H9 (cell line): Measurements from ENCODE around the gene NCOA1. TPM values are rescaled to one million over a fixed set of nuclear protein-coding genes. Genes with fewer than 3 reads are reported as not detected.

Experiments used
- DNase-seq: peaks from one replicate; pipeline ENCODE4 v3.0.0-alpha.2; 2017
- H2AFZ ChIP-seq: one replicate; pipeline ENCODE4 v1.6.1; 2013; ENCODE audit warnings: mild to moderate bottlenecking, low read length, control low read depth, moderate library complexity
- H2AK5ac ChIP-seq: 2 replicates; pipeline ENCODE4 v1.6.1; 2013; ENCODE audit warnings: low read length, control low read depth, mixed read lengths; ENCODE audit not compliant: insufficient read length
- H2BK120ac ChIP-seq: one replicate; pipeline ENCODE4 v1.6.1; 2013; ENCODE audit warnings: low read depth, mild to moderate bottlenecking, low read length, control low read depth, inconsistent platforms; ENCODE audit not compliant: poor library complexity, severe bottlenecking
- H2BK12ac ChIP-seq: 2 replicates; pipeline ENCODE4 v1.6.1; 2013; ENCODE audit warnings: low read length, control low read depth, mixed read lengths, low read depth; ENCODE audit not compliant: insufficient read length
- H2BK15ac ChIP-seq: 2 replicates; pipeline ENCODE4 v1.6.1; 2013; ENCODE audit warnings: low read depth, low read length, control low read depth
- H2BK20ac ChIP-seq: one replicate; pipeline ENCODE4 v1.6.1; 2013; ENCODE audit warnings: low read depth, mild to moderate bottlenecking, low read length, control low read depth, inconsistent platforms; ENCODE audit not compliant: poor library complexity, severe bottlenecking
- H2BK5ac ChIP-seq: 2 replicates; pipeline ENCODE4 v1.6.1; 2013; ENCODE audit warnings: low read length, control low read depth, mixed read lengths; ENCODE audit not compliant: insufficient read length
- H3K14ac ChIP-seq: 2 replicates; pipeline ENCODE4 v1.6.1; 2013; ENCODE audit warnings: low read length, control low read depth; ENCODE audit not compliant: insufficient read depth
- H3K18ac ChIP-seq: 2 replicates; pipeline ENCODE4 v1.6.1; 2013; ENCODE audit warnings: low read depth, mild to moderate bottlenecking, mixed read lengths, low read length, control low read depth; ENCODE audit not compliant: insufficient read length
- H3K23ac ChIP-seq: 2 replicates; pipeline ENCODE4 v1.6.1; 2013; ENCODE audit warnings: low read length, control low read depth, mixed read lengths, low read depth; ENCODE audit not compliant: insufficient read length
- H3K23me2 ChIP-seq: 2 replicates; pipeline ENCODE4 v1.6.1; 2013; ENCODE audit warnings: low read depth, mild to moderate bottlenecking, mixed read lengths, low read length, control low read depth; ENCODE audit not compliant: insufficient read length, poor library complexity, severe bottlenecking
- H3K27ac ChIP-seq: 2 replicates; pipeline ENCODE4 v1.5.1; 2013; ENCODE audit warnings: low read length, control low read depth, mixed read lengths, low read depth; ENCODE audit not compliant: insufficient read length
- H3K27me3 ChIP-seq: 2 replicates; pipeline ENCODE4 v1.6.1; 2013; ENCODE audit warnings: low read length, control low read depth, inconsistent platforms; ENCODE audit not compliant: insufficient read depth
- H3K4ac ChIP-seq: 2 replicates; pipeline ENCODE4 v1.6.1; 2013; ENCODE audit warnings: low read depth, mild to moderate bottlenecking, control low read depth, inconsistent platforms, low read length, moderate library complexity
- H3K4me1 ChIP-seq: 2 replicates; pipeline ENCODE4 v1.6.1; 2013; ENCODE audit warnings: low read length, control low read depth, inconsistent platforms; ENCODE audit not compliant: insufficient read depth
- H3K4me2 ChIP-seq: 2 replicates; pipeline ENCODE4 v1.6.1; 2013; ENCODE audit warnings: low read length, control low read depth, mixed read lengths; ENCODE audit not compliant: insufficient read length, insufficient read depth
- H3K56ac ChIP-seq: 2 replicates; pipeline ENCODE4 v1.6.1; 2013; ENCODE audit warnings: low read depth, mild to moderate bottlenecking, mixed read lengths, low read length, control low read depth; ENCODE audit not compliant: insufficient read length
- H3K79me1 ChIP-seq: 2 replicates; pipeline ENCODE4 v1.6.1; 2013; ENCODE audit warnings: low read depth, mild to moderate bottlenecking, moderate library complexity, low read length, control low read depth, inconsistent platforms; ENCODE audit not compliant: insufficient read depth, poor library complexity, severe bottlenecking
- H3K79me2 ChIP-seq: 2 replicates; pipeline ENCODE4 v1.6.1; 2013; ENCODE audit warnings: low read length, control low read depth, inconsistent platforms; ENCODE audit not compliant: insufficient read depth
- H3K9ac ChIP-seq: 2 replicates; pipeline ENCODE4 v1.6.1; 2013; ENCODE audit warnings: low read length, control low read depth, mixed read lengths; ENCODE audit not compliant: insufficient read length; ENCODE audit errors: extremely low read depth
- H3K9me3 ChIP-seq: one replicate; pipeline ENCODE4 v1.6.1; 2013; ENCODE audit warnings: low read depth, low read length, inconsistent platforms; ENCODE audit not compliant: control insufficient read depth
- H3T11ph ChIP-seq: one replicate; pipeline ENCODE4 v1.6.1; 2013; ENCODE audit warnings: mild to moderate bottlenecking, low read length, control low read depth, inconsistent platforms
- H4K20me1 ChIP-seq: one replicate; pipeline ENCODE4 v1.6.1; 2013; ENCODE audit not compliant: control insufficient read depth, insufficient read length, insufficient read depth
- H4K5ac ChIP-seq: 2 replicates; pipeline ENCODE4 v1.6.1; 2013; ENCODE audit warnings: low read depth, mild to moderate bottlenecking, mixed read lengths, low read length, control low read depth; ENCODE audit not compliant: insufficient read length
- H4K8ac ChIP-seq: replicated peaks from 2 replicates; pipeline ENCODE4 v1.6.1; 2013; ENCODE audit warnings: low read length, control low read depth, mixed read lengths, low read depth; ENCODE audit not compliant: insufficient read length
- H4K91ac ChIP-seq: 2 replicates; pipeline ENCODE4 v1.6.1; 2013; ENCODE audit warnings: low read depth, mild to moderate bottlenecking, moderate library complexity, mixed read lengths, low read length, control low read depth; ENCODE audit not compliant: insufficient read length
- H3K27ac Mint-ChIP-seq, 3 experiments: 2 replicates in 2 of 3; 3 replicates in 1 of 3; pipeline ENCODE4 v1.8.0; 2020 to 2021; ENCODE audit warnings: mixed read lengths in 3 of 3, mild to moderate bottlenecking in 1 of 3, moderate library complexity in 1 of 3
- H3K27me3 Mint-ChIP-seq: 2 replicates; pipeline ENCODE4 v1.8.0; 2021; ENCODE audit warnings: low read depth, mild to moderate bottlenecking, moderate library complexity, mixed read lengths
- H3K36me3 Mint-ChIP-seq, 3 experiments: 2 replicates in 2 of 3; 3 replicates in 1 of 3; pipeline ENCODE4 v1.8.0; 2020 to 2021; ENCODE audit warnings: low read depth in 3 of 3, mixed read lengths in 3 of 3; ENCODE audit not compliant: insufficient read depth in 1 of 3
- H3K4me1 Mint-ChIP-seq, 2 experiments: 2 replicates each; pipeline ENCODE4 v1.8.0; 2020; ENCODE audit warnings: mixed read lengths in 2 of 2
- H3K4me3 Mint-ChIP-seq, 2 experiments: 2 replicates in 1 of 2; 3 replicates in 1 of 2; pipeline ENCODE4 v1.8.0; 2020 to 2021; ENCODE audit warnings: mild to moderate bottlenecking in 2 of 2, mixed read lengths in 2 of 2, moderate library complexity in 1 of 2
- H3K9me3 Mint-ChIP-seq, 2 experiments: 2 replicates in 1 of 2; 3 replicates in 1 of 2; pipeline ENCODE4 v1.8.0; 2020; ENCODE audit warnings: mild to moderate bottlenecking in 2 of 2, mixed read lengths in 2 of 2, moderate library complexity in 1 of 2
- WGBS: extraction: QIAGEN DNeasy Blood & Tissue Kit; methylation state at CpG from one replicate; pipeline ENCODE4 v1.1.7; 2013; ENCODE audit warnings: missing lambda C conversion rate, low lambda C conversion rate, mixed read lengths; ENCODE audit not compliant: insufficient read length; ENCODE audit errors: extremely low coverage; 5-methylcytosine and 5-hydroxymethylcytosine counted together
- total RNA-seq: library from RNA; stranded (reverse); gene quantifications from 2 replicates; pipeline ENCODE4 v1.2.1, GENCODE V29; 2021
- TF ChIP-seq, protein P1 (sequence below): fragments of 200-600 bp; sonication (generic); conservative IDR thresholded peaks from 3 replicates; pipeline ENCODE4 v1.8.0; 2021; ENCODE audit warnings: antibody characterized with exemption, mild to moderate bottlenecking

NCOA1 gene
- total RNA-seq, 1 experiment from 2014 or later, result 14.8 TPM

DNA sequence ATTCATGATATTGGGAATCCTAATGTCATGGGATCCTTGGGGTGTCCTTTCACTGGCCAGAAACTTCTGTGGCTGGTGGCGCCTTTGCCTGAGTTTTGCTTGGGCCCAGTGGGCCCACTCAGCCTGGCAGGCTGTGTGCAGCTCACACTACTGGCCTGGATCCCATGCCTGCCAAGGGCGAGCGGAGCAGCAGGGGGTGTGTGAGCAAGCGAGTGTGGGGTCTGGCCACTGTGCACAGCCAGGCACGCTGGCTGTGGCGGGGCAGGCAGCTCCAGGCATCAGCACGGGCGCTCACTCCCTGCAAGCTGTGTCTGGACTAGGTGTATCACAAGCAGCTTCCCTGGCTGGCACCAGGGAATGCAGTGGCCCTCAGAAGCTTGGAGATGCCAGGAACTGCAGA lies 74.5 kb downstream of the NCOA1 start:
- Mint-ChIP-seq H3K4me1 (peaks cover 8 to 12% of the 10 kb centered on the region in 2 experiments; a peak in 3 of 4 replicates), H3K9me3 (peaks cover 15 to 18% of the 10 kb centered on the region in 2 experiments), H3K4me3 (no peak overlapping the region), H3K27ac (no peak overlapping the region), H3K27me3 (no peaks in the 10 kb centered on the region), H3K36me3 (peaks cover 16 to 31% (median 24%) of the 10 kb centered on the region in 3 experiments)
- Histone ChIP-seq H3K27ac (no peak overlapping the region), H2AFZ (no peak overlapping the region), H4K20me1 (no peaks in the 10 kb centered on the region), H2AK5ac (no peak overlapping the region), H3K14ac (no peak overlapping the region), H3K23me2 (no peaks in the 10 kb centered on the region), H3K9me3 (peaks cover 15% of the 10 kb centered on the region), H2BK5ac (no peak overlapping the region), H3K4me2 (no peak overlapping the region), H3K18ac (no peak overlapping the region), H2BK120ac (no peak overlapping the region), H2BK15ac (no peak overlapping the region), H3K79me1 (no peaks in the 10 kb centered on the region), H4K91ac (no peak overlapping the region), H3K23ac (no peak overlapping the region), H4K8ac (no peak overlapping the region), H3K9ac (no peak overlapping the region), H2BK20ac (no peak overlapping the region), H4K5ac (no peak overlapping the region), H3K56ac (no peak overlapping the region), H3K27me3 (no peaks in the 10 kb centered on the region), H2BK12ac (no peak overlapping the region), H3K4me1 (no peaks in the 10 kb centered on the region), H3K79me2 (no peaks in the 10 kb centered on the region), H3K4ac (no peak overlapping the region), H3T11ph (no peak overlapping the region)
- DNase-seq, result no peak
- no CpG with 5 or more reads among the region's 8 CpGs for WGBS
- TF ChIP-seq, protein P1, sequence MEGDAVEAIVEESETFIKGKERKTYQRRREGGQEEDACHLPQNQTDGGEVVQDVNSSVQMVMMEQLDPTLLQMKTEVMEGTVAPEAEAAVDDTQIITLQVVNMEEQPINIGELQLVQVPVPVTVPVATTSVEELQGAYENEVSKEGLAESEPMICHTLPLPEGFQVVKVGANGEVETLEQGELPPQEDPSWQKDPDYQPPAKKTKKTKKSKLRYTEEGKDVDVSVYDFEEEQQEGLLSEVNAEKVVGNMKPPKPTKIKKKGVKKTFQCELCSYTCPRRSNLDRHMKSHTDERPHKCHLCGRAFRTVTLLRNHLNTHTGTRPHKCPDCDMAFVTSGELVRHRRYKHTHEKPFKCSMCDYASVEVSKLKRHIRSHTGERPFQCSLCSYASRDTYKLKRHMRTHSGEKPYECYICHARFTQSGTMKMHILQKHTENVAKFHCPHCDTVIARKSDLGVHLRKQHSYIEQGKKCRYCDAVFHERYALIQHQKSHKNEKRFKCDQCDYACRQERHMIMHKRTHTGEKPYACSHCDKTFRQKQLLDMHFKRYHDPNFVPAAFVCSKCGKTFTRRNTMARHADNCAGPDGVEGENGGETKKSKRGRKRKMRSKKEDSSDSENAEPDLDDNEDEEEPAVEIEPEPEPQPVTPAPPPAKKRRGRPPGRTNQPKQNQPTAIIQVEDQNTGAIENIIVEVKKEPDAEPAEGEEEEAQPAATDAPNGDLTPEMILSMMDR, result no peak
